GM11168 (cell line): ENCODE measurements around the gene RPL41.

Source experiments
- in situ Hi-C: fragments of 300-500 bp; cut with MboI; formaldehyde crosslinking; loops from one replicate; pipeline ENCODE4 v1.12.0; 2022; ENCODE audit warnings: low sequenced_read_pairs; ENCODE audit not compliant: unreplicated experiment

RPL41 gene

DNA sequence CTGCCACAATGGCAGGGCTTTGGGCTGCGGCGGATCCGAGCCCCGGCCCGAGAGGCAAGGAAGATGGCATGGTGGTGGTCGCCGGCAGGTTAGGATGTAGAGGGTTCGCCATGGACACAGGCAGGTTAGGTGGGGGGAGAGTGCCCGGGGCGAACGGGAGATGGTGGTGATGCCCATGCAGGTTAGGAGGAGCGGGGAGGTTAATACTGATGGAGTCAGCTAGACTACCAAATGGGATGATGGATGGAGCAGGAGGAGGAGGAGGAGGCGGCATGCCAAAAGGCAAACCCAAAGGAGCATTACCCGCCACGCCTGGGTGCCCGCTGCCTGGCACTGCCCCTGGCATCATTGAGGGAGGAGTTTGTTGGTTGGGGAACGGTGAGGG is 47.9 kb downstream of the RPL41 start:
- in situ Hi-C loops = no loop called here

DNA sequence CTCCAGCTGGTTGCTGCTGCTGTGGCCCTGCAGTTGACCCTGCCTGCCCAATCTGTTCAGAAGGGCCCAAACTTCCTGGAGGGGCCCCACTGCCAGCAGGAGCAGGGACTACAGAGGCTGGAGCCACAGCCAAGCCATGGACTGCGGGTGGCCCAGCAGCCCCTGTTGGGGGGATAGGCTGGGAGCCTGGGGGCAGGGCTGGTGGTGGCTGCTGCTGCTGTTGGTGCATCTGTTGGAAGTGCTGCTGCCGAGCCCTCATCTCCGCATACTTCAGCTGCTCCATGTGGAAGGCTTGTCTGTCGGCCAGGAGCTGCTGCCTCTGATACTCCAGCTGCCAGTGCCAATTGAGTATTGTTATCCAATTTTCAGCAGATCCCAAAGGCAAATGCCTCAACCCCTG is 48.9 kb downstream of the RPL41 start:
- in situ Hi-C loops = no loop called here
